NCI-H2196 (cell line): ENCODE results near the gene XPA.
"Not testable (repeated sequence)": the region's sequence is repeated elsewhere in the genome, so short reads cannot be mapped to it uniquely, and the experiment has no call there.

Source experiments
- DNase-seq: peaks from one replicate; lab custom pipeline; 2025; ENCODE audit not compliant: unreplicated experiment; lab: John Stamatoyannopoulos, UW

Gene XPA

DNA sequence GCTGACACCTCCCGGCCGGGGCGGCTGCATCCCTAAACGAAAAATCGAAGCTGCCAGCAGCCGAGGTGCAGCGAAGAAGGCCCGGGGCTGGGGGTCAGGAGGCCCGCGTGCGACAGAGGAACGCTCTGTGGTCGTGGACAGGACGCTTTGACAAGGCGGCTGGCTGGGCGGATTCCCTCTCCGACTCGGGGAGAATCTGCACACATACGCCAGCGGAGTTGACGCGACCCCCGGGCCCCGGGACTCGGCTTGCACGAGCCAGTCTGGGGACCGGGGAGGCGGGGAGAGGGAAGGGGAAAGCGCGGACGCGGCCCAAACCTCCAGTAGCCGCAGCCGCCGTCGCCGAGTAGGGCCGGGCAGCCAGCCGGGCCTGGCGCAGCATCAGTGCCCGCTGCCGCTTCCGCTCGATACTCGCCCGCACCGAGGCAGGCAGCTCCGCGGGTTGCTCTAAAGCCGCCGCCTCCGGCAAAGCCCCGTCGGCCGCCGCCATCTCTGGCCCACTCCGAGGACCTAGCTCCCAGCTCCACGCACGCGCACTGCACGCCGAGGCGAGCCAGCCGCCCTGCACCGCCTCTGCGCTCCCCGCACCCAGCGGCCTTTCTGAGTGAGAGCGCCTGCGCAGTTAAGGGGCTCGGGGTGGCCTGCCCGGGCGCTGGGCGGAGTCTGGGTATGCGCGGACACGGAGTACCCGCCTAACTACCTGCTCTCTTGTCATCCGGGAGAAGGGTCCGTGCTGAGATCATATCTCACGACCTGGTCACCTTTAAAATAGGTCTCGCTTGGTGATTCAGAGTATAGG lies at the start of gene XPA:
Gene XPA (minus strand): TSS at position 538 of the 799 bp plus-strand sequence. CDS start 48 bp downstream, at position 490.
- DNase-seq = peak; percentile 97

- DNase-seq = no peak
These were observed 47.9 kb upstream of the XPA start for GRCh38 chr9:97744710-97745708.

DNA sequence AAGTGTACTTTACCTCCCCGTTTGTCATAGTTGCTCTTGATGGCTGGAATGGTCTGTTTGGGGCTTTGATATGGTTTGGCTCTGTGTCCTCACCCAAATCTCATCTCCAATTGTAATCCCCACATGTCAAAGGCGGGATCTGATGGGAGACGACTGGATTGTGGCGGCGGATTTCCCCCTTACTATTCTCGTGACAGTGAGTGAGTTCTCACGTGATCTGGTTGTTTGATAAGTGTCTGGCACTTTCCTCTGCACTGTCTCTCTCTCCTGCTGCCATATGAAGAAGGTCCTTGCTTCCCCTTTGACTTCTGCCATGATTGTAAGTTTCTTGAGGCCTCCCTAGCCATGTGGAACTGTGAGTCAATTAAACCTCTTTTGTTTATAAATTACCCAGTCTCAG lies 46.9 kb upstream of the XPA start:
- DNase-seq = not testable (repeated sequence)

DNA sequence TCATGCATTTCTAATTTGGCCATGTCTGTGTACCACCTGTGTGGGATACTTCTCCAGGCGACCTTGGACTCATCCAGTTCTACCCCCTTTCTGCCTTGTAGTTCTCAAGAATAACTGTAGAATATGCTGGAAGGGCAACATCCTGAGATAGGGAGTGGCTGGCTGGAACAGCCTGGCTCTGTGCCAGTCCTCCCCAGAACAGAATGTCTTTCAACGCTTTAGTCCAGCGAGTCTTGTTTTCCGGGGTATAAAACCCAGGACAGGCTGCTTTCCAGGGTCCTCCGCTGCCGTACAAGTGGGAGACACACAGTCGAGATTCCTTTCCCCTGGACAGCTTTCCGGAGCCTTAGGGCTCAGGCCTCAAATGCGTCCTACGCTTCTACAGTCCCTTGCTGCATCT lies 45.4 kb upstream of the XPA start:
- no peak for DNase-seq

- no peak for DNase-seq
These were observed 44.8 kb upstream of the XPA start for GRCh38 chr9:97741947-97742346.

GRCh38 chr9:97740848-97741821 lies 44.0 kb upstream of the XPA start:
- DNase-seq = no peak

DNA sequence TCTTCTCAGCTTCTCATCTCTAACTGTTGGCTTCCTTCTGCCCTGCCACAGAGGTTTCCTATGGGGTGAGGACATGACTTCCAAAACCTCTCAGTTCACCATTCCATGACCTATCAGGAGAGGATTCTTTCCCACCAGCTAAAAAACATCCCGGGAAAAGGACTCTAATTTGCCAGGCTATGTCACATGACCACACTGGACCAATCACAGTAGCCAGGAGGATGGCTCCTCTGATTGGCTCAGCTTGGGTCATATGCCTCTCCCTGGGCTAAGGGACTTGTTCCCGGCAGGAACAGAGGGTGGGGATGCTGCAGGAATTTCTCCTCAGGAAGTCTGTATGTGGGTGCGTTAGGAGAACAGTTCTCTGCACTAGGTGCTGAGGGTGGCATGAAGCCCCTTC lies 40.3 kb upstream of the XPA start:
- peak; percentile 13 for DNase-seq

DNA sequence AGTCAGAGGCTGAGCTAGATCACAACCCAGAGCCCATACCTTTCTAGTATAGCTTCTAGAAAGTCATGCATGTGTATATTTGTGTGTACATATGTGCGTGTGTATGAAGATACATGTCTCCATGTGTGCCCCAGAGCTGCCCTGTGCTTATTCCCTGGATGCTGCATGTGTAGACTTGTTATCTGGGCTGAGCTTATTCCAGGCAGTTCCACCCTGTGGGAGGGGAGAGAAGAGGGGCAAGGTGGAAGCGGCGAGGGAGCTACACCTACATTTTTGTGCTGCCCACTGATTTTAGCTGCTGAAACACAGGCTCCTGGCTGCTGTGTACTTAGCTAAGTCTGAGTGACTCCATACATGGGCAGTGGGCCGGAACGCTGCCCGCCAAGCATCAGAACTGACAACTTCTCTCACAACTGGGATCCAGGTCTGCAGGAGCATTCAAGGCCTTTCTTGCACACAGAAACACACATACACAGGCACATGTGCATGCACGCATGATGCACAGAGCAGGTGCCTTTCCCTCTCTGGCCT lies 38.0 kb upstream of the XPA start:
- no peak for DNase-seq

DNA sequence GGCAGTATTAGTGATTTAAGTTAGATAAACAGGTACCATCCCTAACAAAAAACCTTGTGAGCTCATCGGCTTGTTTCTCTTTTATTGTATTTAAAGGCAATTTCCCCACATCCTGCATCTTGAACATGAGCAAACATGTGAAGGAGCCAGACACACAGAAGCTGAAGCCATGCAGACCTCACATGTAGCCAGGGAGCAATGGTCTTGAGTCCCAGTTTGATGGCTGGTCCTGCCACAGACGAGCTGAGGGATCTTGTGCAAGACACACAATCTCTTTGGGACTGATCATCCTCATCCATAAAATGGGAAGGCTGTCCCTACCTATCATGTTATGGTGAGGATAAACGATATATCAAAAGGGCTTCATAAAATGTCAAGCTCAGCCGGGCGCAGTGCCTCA lies 29.6 kb upstream of the XPA start:
- no peak for DNase-seq

- DNase-seq = no peak
These were observed 26.7 kb upstream of the XPA start for GRCh38 chr9:97723819-97724218.

DNA sequence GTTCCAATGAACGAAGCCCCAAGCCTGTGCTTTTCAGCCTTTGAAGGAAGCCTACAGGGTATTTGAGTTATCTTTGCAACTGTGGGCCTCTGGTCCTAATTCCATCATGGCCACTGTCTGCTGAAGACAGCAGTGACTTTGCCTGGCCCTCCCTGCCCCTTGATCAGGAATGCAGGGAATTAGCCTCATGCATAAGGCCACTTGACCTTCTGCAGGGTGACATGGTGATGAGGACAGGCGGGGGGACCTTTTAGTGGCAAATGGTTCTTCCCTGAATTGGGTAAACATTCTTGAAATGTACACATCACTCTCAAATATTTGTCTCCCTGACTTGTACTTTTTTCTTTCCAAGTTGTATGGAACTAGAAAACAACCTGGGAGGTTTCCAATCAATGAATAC lies 25.2 kb upstream of the XPA start:
- DNase-seq = no peak

- DNase-seq = no peak
These were observed 24.3 kb upstream of the XPA start for GRCh38 chr9:97721396-97721795.

DNA sequence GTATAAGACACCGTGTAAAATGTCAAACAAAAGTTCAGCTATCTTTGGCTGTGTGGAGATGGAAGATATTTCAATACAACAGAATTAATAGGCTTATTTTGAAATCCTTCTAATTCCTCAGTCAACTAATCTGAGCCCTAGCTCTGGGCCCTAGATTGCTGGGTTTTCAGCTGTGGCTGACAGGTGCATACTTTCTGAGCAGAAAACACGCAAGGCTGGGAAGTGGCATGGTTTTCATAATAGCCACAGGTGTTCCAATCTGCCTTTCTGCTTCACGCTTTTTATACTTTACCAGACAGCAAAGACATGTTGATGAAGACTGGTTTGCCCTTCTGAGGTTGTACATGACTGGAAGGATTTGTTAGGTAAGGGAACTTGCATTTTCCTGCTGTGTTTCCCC lies 20.7 kb upstream of the XPA start:
- DNase-seq = no peak

GRCh38 chr9:97714435-97714834 lies 17.3 kb upstream of the XPA start:
- no peak for DNase-seq

DNA sequence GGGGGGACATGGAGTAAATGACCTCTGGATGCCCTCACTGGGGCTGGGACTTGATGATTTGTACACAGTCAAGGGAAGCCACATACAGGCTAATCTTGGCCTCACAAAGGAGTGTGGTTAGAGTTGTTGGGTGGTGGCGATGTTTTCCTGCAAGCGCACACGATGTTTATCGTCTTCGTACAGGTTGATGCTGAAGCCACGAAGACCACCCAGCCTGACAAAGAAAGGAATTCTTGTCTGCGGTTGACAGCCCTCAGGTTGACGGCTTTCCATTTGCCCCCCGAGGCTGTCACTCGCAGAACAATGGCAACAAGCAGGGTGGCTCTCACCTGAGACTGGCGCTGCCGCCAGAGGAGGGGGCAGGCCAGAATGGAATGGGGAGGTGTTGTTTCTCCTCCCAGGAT lies 14.1 kb upstream of the XPA start:
- no peak for DNase-seq

DNA sequence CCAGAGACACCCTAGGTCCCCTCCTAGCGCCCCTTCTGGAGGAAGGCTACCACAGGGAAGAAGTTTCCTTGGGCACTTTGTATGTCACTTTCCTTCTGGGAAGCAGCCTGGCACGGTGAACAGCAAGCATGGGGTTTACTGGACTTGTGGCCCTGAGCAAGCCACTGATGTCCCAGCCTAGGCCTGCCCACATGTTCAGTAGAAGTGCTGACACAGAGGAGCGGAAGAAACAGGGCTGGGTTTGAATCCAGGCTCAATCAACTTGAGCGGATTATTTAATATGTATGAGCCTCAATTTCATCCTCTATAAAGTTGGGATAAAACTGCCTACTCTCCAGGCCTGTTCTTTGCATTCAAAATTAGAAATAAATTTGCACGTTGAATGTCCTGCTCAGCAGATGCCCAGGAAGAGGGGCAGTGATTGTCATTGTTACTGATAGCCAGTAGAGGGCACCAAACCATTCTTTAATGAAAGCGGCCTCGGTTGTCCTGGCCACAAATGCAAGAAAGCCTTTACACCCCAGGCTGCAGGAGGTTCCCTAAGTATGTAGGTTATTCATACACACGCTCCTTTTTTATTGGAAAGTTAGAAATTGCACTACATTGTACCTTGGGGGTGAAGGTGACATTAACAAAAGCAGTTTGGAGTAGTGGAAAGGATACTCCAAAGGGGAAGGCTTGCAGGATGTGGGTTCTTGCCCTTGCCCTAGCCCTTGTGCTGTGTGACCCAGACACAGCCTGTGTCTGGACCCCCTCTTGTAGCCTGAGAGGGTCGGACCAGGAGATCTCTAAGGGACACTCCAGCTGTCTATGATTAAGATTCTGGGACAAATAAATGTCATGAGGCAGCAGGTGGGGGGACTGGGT lies 13.4 kb upstream of the XPA start:
- peak; percentile 67 for DNase-seq

- DNase-seq = no peak
These were observed 9.1 kb upstream of the XPA start for GRCh38 chr9:97706246-97706645.

DNA sequence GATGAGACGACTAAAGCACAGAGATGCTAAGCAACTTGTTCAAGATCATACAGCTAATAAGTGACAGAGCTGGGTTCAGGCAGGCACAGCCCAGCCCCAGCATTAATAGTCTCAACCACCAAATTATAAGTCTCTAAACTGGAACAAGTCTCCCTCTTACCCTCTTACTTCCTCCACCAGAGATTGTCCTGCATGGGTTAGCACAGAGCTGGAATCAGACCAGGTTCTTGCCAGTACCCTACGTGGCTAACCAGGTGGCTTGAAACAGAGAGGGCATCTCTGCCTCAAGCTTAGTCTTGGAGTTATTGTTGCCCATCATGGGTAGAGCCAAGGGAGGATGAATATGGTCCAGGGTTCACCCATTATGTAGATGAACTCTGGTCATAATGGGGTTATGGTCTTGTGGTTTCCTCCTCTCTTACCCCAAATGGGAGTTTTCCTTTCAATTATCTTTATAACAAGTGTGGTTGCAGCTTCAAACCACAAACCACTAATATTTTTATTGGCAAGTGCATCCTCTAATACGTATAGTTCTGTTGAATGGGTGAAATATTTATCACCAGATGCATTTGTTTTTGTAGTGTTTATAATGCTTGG lies 8.3 kb upstream of the XPA start:
- DNase-seq = no peak

DNA sequence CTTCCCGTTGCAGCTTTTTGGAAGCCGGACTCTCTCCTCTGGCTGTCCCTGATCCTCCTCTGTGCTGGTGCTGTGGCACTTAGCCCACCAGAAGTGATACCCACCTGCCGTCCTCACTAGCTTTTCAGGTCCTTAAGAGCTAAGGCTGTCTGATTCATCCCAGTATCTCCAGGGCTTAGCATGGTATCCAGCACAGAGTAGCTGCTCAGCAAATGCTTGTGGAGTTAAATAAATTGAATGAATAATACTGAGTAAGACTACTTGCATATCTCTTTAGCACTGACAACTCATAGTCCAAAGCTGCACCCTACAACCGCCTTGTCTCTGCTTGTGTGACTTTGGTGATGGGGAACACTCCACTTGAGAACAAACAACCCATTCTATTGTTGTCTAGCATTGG lies 7.7 kb upstream of the XPA start:
- no peak for DNase-seq
